ENCODE results near the gene DGKH.
A peak's percentile ranks its signal among the peaks of the same experiment; 100 is the strongest.

Gene DGKH

GRCh38 chr13:42114278-42114677, 65.8 kb downstream of the DGKH start:
- no peak for TF ChIP-seq CTCF (IDR thresholded peaks at IDR 0.05)
- H3K27ac ChIP-seq: no peak overlapping the region

GRCh38 chr13:42114912-42115311, 66.5 kb downstream of the DGKH start:
- H3K27ac ChIP-seq: 0 out of 2 replicates have a peak overlapping the region, but pooled peaks have one; percentile 14
- TF ChIP-seq CTCF (IDR thresholded peaks at IDR 0.05) (no peak), ZFX (IDR thresholded peaks at IDR 0.05; ENCODE audit: borderline replicate concordance) (no peak)

GRCh38 chr13:42116225-42116624, 67.8 kb downstream of the DGKH start:
- TF ChIP-seq ZFX (IDR thresholded peaks at IDR 0.05; ENCODE audit: borderline replicate concordance) (no peak), CTCF (IDR thresholded peaks at IDR 0.05) (no peak)
- H3K27ac ChIP-seq: no peak overlapping the region

- no peak overlapping the region for H3K27ac ChIP-seq
- TF ChIP-seq ZFX (IDR thresholded peaks at IDR 0.05; ENCODE audit: borderline replicate concordance) (no peak), CTCF (IDR thresholded peaks at IDR 0.05) (no peak)
Observed at GRCh38 chr13:42119041-42119440, 70.6 kb downstream of the DGKH start.

- H3K27ac ChIP-seq: no peak overlapping the region
- TF ChIP-seq CTCF (IDR thresholded peaks at IDR 0.05) (no peak), ZFX (IDR thresholded peaks at IDR 0.05; ENCODE audit: borderline replicate concordance) (no peak)
Observed at GRCh38 chr13:42119875-42120274, 71.4 kb downstream of the DGKH start.

GRCh38 chr13:42123600-42123999, 75.2 kb downstream of the DGKH start:
- TF ChIP-seq ZFX (IDR thresholded peaks at IDR 0.05; ENCODE audit: borderline replicate concordance): no peak
- TF ChIP-seq CTCF (IDR thresholded peaks at IDR 0.05): no peak

GRCh38 chr13:42125046-42125445, 76.6 kb downstream of the DGKH start:
- TF ChIP-seq CTCF (IDR thresholded peaks at IDR 0.05) (no peak), ZFX (IDR thresholded peaks at IDR 0.05; ENCODE audit: borderline replicate concordance) (no peak)

More at GRCh38 chr13:42123600-42123999, 75.2 kb downstream of the DGKH start:
- no peak overlapping the region for H3K27ac ChIP-seq

More at GRCh38 chr13:42125046-42125445, 76.6 kb downstream of the DGKH start:
- no peak overlapping the region for H3K27ac ChIP-seq
